HUES6 (cell line): ENCODE measurements around the gene HMGN5.
A peak's percentile ranks its signal among the peaks of the same experiment; 100 is the strongest.

Experiments
- H3K27ac ChIP-seq: 2 replicates; pipeline ENCODE4 v1.7.0; 2013; ENCODE audit warnings: low read depth, mild to moderate bottlenecking, low read length, inconsistent platforms
- H3K27me3 ChIP-seq: 2 replicates; pipeline ENCODE4 v1.6.1; 2013; ENCODE audit warnings: low read length; ENCODE audit not compliant: control insufficient read depth, insufficient read depth
- H3K36me3 ChIP-seq: 2 replicates; pipeline ENCODE4 v1.6.1; 2013; ENCODE audit warnings: low read length; ENCODE audit not compliant: control insufficient read depth, insufficient read depth
- H3K4me1 ChIP-seq: 2 replicates; pipeline ENCODE4 v1.6.1; 2013; ENCODE audit warnings: low read length; ENCODE audit not compliant: control insufficient read depth, insufficient read depth
- H3K4me3 ChIP-seq: 2 replicates; pipeline ENCODE4 v1.5.1; 2013; ENCODE audit warnings: low read depth, low read length
- H3K9ac ChIP-seq: one replicate; pipeline ENCODE4 v1.6.1; 2013; ENCODE audit warnings: mild to moderate bottlenecking, low read length
- H3K9me3 ChIP-seq: 2 replicates; pipeline ENCODE4 v1.6.1; 2013; ENCODE audit warnings: low read depth, low read length; ENCODE audit not compliant: control insufficient read depth, insufficient read depth

HMGN5 gene

DNA sequence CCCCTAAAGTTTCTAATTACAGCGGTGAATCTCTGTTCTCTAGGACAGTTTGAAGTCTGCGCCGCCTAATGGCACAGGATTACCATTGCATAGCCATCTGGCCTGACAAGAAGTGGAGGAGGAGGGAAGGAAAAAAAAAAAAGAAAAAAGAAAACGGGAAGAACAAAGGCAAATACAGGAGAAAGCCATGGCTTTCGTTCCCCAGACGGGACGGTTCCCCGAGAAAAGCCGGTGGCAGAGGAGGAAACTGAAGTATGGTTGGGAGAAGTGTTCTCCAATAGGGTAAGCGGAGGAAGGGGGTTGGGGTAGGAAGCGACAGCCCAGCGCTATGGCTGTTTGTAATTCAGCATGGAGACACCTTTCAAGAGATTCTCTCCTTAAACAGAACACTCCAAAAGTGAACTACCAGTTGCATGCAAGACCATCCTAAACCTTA, 80.8 kb downstream of the HMGN5 start:
- Histone ChIP-seq H3K27me3 (peaks cover 24% of the 10 kb centered on the region), H3K9ac (peak overlapping the region; percentile 65), H3K27ac (no peak overlapping the region; the same call in 1 of the 2 replicates), H3K36me3 (no peaks in the 10 kb centered on the region), H3K4me3 (peak overlapping the region; percentile 87), H3K4me1 (0 out of 2 replicates have a peak, but pooled peaks cover 4% of the 10 kb centered on the region), H3K9me3 (no peaks in the 10 kb centered on the region; the same call in 1 of the 2 replicates)

DNA sequence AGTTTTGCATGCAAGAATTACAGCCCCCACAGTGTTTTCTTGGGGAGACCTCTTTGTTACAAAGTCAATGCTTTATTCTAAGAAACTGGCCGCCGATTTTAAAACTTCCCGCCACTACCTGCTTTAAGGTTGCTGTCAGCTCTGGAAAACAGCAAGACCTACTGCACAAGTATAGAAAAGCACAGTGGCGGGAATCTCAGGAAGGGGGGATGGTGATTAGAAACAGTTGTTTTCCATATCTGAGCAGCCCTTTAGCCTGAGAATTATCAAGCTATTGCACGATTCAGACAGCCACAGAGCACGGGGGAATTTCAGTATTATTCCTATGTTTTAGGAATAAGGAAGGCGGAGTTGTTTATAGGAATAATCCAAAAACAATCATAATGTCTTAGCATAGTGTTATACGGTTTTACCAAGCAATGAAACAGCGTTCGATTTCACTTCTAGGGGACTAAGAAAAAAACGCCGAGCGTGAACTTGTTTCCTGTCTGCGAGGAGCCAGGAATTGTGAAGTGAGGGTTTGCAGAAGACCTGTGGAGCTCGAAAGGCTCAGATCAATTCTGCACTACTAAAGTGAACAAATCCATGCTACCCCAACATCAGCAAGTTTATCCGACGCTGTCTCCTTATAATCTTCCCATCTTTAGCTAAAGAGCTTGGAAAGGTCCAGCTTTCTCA, 81.3 kb downstream of the HMGN5 start:
- Histone ChIP-seq H3K27ac (no peak overlapping the region; the same call in 1 of the 2 replicates), H3K9ac (peak overlapping the region; percentile 65), H3K4me3 (peak overlapping the region; percentile 87), H3K9me3 (no peaks in the 10 kb centered on the region; the same call in 1 of the 2 replicates), H3K36me3 (0 out of 2 replicates have a peak, but pooled peaks cover 2% of the 10 kb centered on the region), H3K27me3 (peaks cover 24% of the 10 kb centered on the region), H3K4me1 (0 out of 2 replicates have a peak, but pooled peaks cover 4% of the 10 kb centered on the region)

DNA sequence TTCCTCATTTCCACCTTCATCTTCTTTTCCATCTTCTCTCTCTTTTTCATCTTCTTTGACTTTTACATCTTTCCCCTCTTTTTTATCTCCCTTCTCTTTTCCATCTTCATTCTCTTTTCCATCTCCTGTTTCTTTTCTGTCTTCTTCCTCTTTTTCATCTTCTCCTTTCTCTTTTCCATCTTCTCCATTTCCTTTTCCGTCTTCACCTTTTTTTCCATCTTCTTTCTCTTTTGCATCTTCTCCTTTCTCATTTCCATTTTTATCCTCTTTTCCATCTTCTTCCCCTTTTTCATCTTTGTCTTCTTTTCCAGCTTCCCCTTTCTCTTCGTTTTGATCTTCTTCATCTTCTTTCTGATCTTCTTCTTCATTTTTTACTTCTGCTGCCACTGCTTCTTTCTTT, 87.0 kb downstream of the HMGN5 start:
- H3K27ac ChIP-seq, result no peak overlapping the region

DNA sequence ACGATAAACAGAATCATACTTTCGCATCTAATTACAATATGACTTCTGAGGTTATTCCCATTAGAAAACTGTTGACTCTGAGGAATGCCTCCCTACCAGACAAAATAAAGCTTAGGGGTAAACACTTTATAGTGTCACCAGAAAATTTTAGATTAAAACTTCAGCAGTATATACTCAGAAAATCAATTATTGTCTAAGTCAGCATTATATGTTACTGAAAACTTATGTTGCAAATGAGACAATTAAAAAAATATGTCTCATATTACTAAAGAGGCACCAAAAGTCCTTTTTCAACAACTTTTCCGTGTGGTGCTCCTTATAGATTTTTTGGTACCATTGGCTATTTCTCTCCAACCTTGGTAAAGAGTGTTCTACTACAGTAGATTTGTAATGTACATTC, 91.4 kb downstream of the HMGN5 start:
- Histone ChIP-seq H3K4me1 (no peaks in the 10 kb centered on the region), H3K9ac (no peak overlapping the region)

More for the DNA sequence above, 87.0 kb downstream of the HMGN5 start:
- Histone ChIP-seq H3K27me3 (no peaks in the 10 kb centered on the region), H3K9ac (no peak overlapping the region), H3K9me3 (no peaks in the 10 kb centered on the region), H3K36me3 (0 out of 2 replicates have a peak, but pooled peaks cover 2% of the 10 kb centered on the region), H3K4me3 (no peak overlapping the region), H3K4me1 (0 out of 2 replicates have a peak, but pooled peaks cover under 1% of the 10 kb centered on the region)

DNA sequence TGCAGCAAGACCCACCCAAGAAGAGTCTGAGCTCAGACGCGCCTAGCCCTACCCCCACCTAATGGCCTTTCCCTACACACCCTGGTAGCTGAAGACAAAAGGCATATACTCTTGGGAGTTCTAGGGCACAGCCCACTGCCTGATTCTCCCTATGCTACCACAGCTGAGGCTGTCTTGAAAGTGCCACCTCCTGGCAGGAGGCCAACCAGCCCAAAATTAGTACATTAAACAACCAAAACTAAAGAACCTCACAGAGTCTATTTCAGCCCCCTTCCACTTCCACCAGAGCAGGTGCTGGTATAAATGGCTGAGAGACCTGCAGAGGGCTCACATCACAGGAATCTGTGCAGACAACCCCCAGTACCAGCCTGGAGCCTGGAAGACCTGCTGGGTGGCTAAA, 119.1 kb downstream of the HMGN5 start:
- no peaks in the 10 kb centered on the region for H3K36me3 ChIP-seq

More for the DNA sequence above, 91.4 kb downstream of the HMGN5 start:
- H3K36me3 ChIP-seq, result no peaks in the 10 kb centered on the region
- H3K4me3 ChIP-seq, result no peak overlapping the region
- no peak overlapping the region for H3K27ac ChIP-seq
- peaks cover 25% of the 10 kb centered on the region for H3K9me3 ChIP-seq
- no peaks in the 10 kb centered on the region for H3K27me3 ChIP-seq

More for the DNA sequence above, 119.1 kb downstream of the HMGN5 start:
- Histone ChIP-seq H3K4me1 (no peaks in the 10 kb centered on the region), H3K9ac (no peak overlapping the region), H3K4me3 (no peak overlapping the region), H3K9me3 (peaks cover 6% of the 10 kb centered on the region), H3K27me3 (no peaks in the 10 kb centered on the region), H3K27ac (no peak overlapping the region)
